ENCODE results near the gene CXCR2.

DNA sequence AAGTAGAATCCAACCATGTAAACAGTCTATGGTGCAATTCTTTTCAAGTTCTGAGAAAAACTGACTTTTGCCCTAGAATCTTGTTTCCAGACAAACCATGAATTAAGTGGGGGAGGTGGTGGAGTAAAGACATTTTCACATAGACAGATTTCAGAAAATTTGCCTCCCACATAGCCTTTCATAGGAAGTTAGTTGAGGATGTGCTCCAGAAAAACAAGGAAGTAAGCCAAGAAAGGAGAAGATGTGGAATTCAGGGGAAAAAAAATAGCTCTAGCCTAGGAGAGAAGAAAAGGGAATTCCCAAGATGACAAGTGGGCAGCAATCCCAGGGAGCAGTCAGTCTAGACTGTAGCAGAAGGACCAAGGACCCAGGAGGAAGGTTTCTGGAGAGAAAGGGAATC, 39.4 kb upstream of the CXCR2 start:
- no peak for TF ChIP-seq CREB1 (CRISPR knock-in tag; IDR thresholded peaks at IDR 0.05)
- TF ChIP-seq, protein P1, sequence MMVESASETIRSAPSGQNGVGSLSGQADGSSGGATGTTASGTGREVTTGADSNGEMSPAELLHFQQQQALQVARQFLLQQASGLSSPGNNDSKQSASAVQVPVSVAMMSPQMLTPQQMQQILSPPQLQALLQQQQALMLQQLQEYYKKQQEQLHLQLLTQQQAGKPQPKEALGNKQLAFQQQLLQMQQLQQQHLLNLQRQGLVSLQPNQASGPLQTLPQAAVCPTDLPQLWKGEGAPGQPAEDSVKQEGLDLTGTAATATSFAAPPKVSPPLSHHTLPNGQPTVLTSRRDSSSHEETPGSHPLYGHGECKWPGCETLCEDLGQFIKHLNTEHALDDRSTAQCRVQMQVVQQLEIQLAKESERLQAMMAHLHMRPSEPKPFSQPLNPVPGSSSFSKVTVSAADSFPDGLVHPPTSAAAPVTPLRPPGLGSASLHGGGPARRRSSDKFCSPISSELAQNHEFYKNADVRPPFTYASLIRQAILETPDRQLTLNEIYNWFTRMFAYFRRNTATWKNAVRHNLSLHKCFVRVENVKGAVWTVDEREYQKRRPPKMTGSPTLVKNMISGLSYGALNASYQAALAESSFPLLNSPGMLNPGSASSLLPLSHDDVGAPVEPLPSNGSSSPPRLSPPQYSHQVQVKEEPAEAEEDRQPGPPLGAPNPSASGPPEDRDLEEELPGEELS (CRISPR knock-in tag; IDR thresholded peaks at IDR 0.05), result no peak
- TF ChIP-seq, protein P2, sequence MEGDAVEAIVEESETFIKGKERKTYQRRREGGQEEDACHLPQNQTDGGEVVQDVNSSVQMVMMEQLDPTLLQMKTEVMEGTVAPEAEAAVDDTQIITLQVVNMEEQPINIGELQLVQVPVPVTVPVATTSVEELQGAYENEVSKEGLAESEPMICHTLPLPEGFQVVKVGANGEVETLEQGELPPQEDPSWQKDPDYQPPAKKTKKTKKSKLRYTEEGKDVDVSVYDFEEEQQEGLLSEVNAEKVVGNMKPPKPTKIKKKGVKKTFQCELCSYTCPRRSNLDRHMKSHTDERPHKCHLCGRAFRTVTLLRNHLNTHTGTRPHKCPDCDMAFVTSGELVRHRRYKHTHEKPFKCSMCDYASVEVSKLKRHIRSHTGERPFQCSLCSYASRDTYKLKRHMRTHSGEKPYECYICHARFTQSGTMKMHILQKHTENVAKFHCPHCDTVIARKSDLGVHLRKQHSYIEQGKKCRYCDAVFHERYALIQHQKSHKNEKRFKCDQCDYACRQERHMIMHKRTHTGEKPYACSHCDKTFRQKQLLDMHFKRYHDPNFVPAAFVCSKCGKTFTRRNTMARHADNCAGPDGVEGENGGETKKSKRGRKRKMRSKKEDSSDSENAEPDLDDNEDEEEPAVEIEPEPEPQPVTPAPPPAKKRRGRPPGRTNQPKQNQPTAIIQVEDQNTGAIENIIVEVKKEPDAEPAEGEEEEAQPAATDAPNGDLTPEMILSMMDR (IDR thresholded peaks at IDR 0.05), result no peak
